ENCODE results near the gene FRMD4A. TPM values are rescaled to one million over a fixed set of nuclear protein-coding genes. Genes with fewer than 3 reads are reported as not detected.

Gene FRMD4A
- total and polyA plus RNA-seq, 7 donors = 2.9 to 9.1 (median 6.2) TPM

DNA sequence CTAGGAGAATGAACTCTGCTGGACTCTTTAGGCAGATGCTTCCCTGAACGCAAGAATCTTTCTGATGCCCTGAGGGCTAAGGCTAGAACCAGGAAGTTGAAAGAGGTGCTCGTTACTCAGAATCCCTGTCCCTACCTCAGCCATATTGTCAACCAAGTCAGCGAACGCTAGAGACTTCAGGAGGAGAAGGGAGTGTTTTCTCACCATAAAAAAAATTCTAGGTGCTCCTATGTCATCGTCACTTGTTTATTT is 384.6 kb downstream of the FRMD4A start:
- 80 to 86% (median 86%) methylated on average over 5 of the region's 5 CpGs for WGBS, 3 donors
- intact Hi-C loops (cut with DNase I) = no loop called here
- Histone ChIP-seq H3K27me3 (ENCODE audit: insufficient read depth in 3 of 3, low read length in 2 of 3) (no peaks in the 10 kb centered on the region), H3K36me3 (ENCODE audit: insufficient read depth in 1 of 2, low read depth in 1 of 2) (no peaks in the 10 kb centered on the region), H3K27ac (no peak overlapping the region), H3K4me3 (no peak overlapping the region), H3K9me3 (no peaks in the 10 kb centered on the region), H3K4me1 (no peaks in the 10 kb centered on the region)
- no peak for DNase-seq
- TF ChIP-seq, protein P1, sequence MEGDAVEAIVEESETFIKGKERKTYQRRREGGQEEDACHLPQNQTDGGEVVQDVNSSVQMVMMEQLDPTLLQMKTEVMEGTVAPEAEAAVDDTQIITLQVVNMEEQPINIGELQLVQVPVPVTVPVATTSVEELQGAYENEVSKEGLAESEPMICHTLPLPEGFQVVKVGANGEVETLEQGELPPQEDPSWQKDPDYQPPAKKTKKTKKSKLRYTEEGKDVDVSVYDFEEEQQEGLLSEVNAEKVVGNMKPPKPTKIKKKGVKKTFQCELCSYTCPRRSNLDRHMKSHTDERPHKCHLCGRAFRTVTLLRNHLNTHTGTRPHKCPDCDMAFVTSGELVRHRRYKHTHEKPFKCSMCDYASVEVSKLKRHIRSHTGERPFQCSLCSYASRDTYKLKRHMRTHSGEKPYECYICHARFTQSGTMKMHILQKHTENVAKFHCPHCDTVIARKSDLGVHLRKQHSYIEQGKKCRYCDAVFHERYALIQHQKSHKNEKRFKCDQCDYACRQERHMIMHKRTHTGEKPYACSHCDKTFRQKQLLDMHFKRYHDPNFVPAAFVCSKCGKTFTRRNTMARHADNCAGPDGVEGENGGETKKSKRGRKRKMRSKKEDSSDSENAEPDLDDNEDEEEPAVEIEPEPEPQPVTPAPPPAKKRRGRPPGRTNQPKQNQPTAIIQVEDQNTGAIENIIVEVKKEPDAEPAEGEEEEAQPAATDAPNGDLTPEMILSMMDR (IDR thresholded peaks at IDR 0.05) = no peak
- ATAC-seq = no peak

DNA sequence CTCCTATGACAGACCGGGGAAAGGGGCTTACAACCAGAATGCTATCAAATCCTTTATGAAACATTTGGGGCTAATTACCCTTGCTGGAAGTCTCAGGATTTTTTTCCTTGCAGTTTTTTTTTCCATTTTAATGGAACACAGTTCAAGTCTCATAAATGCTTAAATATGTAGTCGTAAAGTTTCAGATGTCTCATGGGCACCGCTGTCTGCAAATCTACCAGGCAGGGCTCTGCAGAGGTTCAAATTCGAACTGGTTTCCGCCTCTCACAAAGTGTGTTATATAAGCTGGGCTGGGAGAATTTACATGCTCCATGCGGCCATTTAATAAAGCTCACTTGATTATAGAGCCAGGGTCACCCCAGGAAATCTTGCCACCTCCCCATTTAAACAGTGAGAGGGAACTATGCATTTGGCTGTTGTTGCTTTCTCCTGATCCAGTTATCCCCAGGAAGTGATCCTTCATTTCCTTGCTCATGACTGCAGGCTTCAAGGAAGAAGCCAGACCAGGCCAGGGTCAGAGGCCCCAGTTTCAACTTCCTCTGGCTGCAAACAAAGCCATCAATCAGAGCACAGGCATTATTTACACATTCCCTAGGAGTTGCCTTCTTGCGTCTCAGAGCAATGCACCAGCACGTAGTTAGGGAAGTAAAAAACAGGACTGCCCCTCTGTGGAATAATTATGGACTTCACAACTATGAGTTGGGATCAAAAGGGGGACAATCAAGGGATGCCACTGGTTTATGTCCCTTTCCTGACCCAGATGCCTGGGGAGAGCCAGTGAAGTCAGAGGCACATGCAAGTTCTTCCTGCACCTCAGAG is 385.1 kb downstream of the FRMD4A start:
- no peak for ATAC-seq
- H3K4me3 ChIP-seq = no peak overlapping the region
- H3K36me3 ChIP-seq (ENCODE audit: insufficient read depth in 1 of 2, low read depth in 1 of 2) = no peaks in the 10 kb centered on the region
- intact Hi-C loops (cut with DNase I) = no loop called here
- DNase-seq = no peak
- H3K9me3 ChIP-seq = no peaks in the 10 kb centered on the region
- TF ChIP-seq, protein P1 (IDR thresholded peaks at IDR 0.05) = no peak
- WGBS, 3 donors = 70 to 77% (median 72%) methylated on average over 8 of the region's 8 CpGs
- no peaks in the 10 kb centered on the region for H3K27me3 ChIP-seq (ENCODE audit: insufficient read depth in 3 of 3, low read length in 2 of 3)
- H3K4me1 ChIP-seq = no peaks in the 10 kb centered on the region
- H3K27ac ChIP-seq = no peak overlapping the region

DNA sequence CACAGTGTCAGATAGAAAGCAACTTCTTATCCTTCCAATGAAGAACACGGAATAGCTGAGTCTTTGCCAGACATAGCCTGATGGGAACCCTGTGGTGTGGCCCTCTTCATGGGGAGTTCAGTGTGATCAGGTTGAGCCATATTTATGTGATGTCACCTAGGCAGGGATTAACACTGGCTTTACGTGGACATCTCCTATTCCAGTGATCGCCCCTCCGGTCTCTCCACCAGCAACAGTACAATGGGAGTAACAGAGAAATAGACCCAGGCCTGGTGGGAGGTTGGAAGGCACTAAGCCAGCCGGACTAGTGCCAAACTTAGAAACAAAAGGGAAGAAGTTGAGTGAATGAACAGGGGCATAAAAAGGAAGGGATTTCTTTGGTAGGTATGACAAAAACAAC is 385.9 kb downstream of the FRMD4A start:
- intact Hi-C loops (cut with DNase I) = no loop called here
- no peak overlapping the region for H3K27ac ChIP-seq
- no peaks in the 10 kb centered on the region for H3K9me3 ChIP-seq
- 58 to 73% (median 71%) methylated on average over 5 of the region's 5 CpGs for WGBS, 3 donors
- H3K4me1 ChIP-seq = no peaks in the 10 kb centered on the region
- no peak for DNase-seq
- H3K27me3 ChIP-seq (ENCODE audit: insufficient read depth in 3 of 3, low read length in 2 of 3) = no peaks in the 10 kb centered on the region
- TF ChIP-seq, protein P1 (IDR thresholded peaks at IDR 0.05) = no peak
- H3K4me3 ChIP-seq = no peak overlapping the region
- no peaks in the 10 kb centered on the region for H3K36me3 ChIP-seq (ENCODE audit: insufficient read depth in 1 of 2, low read depth in 1 of 2)
- ATAC-seq = no peak

DNA sequence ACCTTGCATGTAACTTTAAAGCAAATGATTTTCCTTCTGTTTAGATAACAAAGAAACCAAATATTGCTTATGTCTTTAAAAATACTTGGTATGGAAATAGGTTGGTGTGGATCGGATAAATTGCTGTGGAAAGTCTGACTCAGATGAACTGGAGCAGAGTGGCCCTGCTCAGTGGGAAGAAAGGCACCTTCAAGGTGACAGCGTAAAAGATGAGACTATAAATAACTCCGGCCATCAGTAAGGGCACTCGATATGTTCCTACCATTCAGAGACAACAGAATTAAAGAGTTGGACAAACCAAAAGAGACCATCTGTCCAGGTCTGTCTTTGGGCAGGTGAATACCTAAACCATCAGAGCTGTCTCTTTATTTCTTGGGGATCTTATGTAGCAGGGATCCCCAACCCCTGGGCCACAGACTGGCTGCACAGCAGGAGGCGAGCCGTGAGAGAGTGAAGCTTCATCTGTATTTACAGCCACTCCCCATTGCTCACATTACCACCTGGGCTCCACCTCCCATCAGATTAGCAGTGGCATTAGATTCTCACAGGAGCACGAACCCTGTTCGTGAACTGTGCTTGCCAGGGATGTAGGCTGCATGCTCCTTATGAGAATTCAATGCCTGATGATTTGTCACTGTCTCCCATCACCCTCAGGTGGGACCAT is 386.9 kb downstream of the FRMD4A start:
- intact Hi-C loops (cut with DNase I) = no loop called here
- Histone ChIP-seq H3K9me3 (no peaks in the 10 kb centered on the region), H3K4me1 (no peaks in the 10 kb centered on the region), H3K4me3 (no peak overlapping the region), H3K27ac (no peak overlapping the region), H3K27me3 (ENCODE audit: insufficient read depth in 3 of 3, low read length in 2 of 3) (no peaks in the 10 kb centered on the region), H3K36me3 (ENCODE audit: insufficient read depth in 1 of 2, low read depth in 1 of 2) (no peaks in the 10 kb centered on the region)
- no peak for ATAC-seq
- WGBS, 3 donors = 64 to 79% (median 65%) methylated on average over 8 of the region's 8 CpGs
- TF ChIP-seq, protein P1 (IDR thresholded peaks at IDR 0.05) = no peak
- DNase-seq = no peak

Data from psoas muscle (tissue), 8 donors.